OCI-LY7 (cell line): ENCODE results near the gene SLC4A1.

Source experiments
- CTCF ChIP-seq: fragments of 200-600 bp; sonication (generic); conservative IDR thresholded peaks from 2 replicates; pipeline ENCODE4 v1.5.1; 2014; ENCODE audit warnings: mild to moderate bottlenecking, antibody characterized with exemption, low read length, moderate library complexity, mixed read lengths
- EZH2phosphoT487 ChIP-seq: fragments of 200-600 bp; sonication (generic); IDR thresholded peaks from 2 replicates; pipeline ENCODE4 v1.6.1; 2018; ENCODE audit warnings: low read depth, borderline replicate concordance, mild to moderate bottlenecking, mixed run types, antibody characterized with exemption, low read length, moderate library complexity, mixed read lengths

- TF ChIP-seq EZH2phosphoT487 (no peak), CTCF (no peak)
These were observed 5.7 kb upstream of the SLC4A1 start for GRCh38 chr17:44273607-44274006.
